B cell (primary cell): ENCODE measurements around the gene CCDC177. TPM values are rescaled to one million over a fixed set of nuclear protein-coding genes. Genes with fewer than 3 reads are reported as not detected.

Experiments used
- ATAC-seq: fragments of 200-7000 bp; cut with Tn5 transposase; one replicate; pipeline ENCODE4 v1.10.0; 2021; ENCODE audit warnings: low read depth, mild to moderate bottlenecking, moderate number of reproducible peaks, moderate library complexity
- CTCF ChIA-PET: fragments of 350-600 bp; sonication (Branson Sonifier 250); formaldehyde crosslinking; loops from one replicate; lab custom pipeline; 2021; ENCODE audit warnings: antibody characterized with exemption, inconsistent platforms; lab: Charles Lee
- POLR2A ChIA-PET: fragments of 350-600 bp; sonication (Branson Sonifier 250); formaldehyde crosslinking; loops from one replicate; lab custom pipeline; 2021; ENCODE audit warnings: antibody characterized with exemption; lab: Charles Lee
- DNase-seq: peaks from one replicate; pipeline ENCODE4 v3.0.0; 2013
- H2AFZ ChIP-seq: 2 replicates; pipeline ENCODE4 v1.6.1; 2012; ENCODE audit warnings: mild to moderate bottlenecking, low read depth, low read length; ENCODE audit not compliant: insufficient read depth, poor library complexity, severe bottlenecking
- H3K27ac ChIP-seq, 2 donors: 1 replicate in 1 of 2; 2 replicates in 1 of 2; pipeline ENCODE4 v1.5.1; 2012 to 2013; ENCODE audit warnings: low read length in 2 of 2, mild to moderate bottlenecking in 2 of 2, moderate library complexity in 1 of 2
- H3K27me3 ChIP-seq, 4 experiments: fragments of 200-600 bp in 1 of 4; sonication (generic) in 1 of 4; replicated peaks in 1 of 4; 1 replicate in 2 of 4; 2 replicates in 2 of 4; pipeline versions ENCODE4 v1.6.1 to v1.7.0; 2013 to 2016; ENCODE audit warnings: low read length in 3 of 4, mild to moderate bottlenecking in 2 of 4, mixed read lengths in 1 of 4, moderate library complexity in 1 of 4; ENCODE audit not compliant: insufficient read depth in 4 of 4, control insufficient read depth in 3 of 4; ENCODE audit errors: control extremely low read depth in 1 of 4
- H3K36me3 ChIP-seq, 2 experiments: replicated peaks in 1 of 2; 1 replicate in 1 of 2; 2 replicates in 1 of 2; pipeline versions ENCODE4 v1.6.1 to v1.7.1; 2013; ENCODE audit warnings: low read length in 1 of 2; ENCODE audit not compliant: insufficient read depth in 2 of 2, control insufficient read depth in 1 of 2; ENCODE audit errors: control extremely low read depth in 1 of 2, extremely low read depth in 1 of 2
- H3K4me1 ChIP-seq, 2 donors: fragments of 200-600 bp in 1 of 2; sonication (generic) in 1 of 2; 1 replicate in 1 of 2; 2 replicates in 1 of 2; pipeline versions ENCODE4 v1.5.1 to v1.6.1; 2013 to 2017; ENCODE audit warnings: low read length in 2 of 2; ENCODE audit not compliant: control insufficient read depth in 2 of 2, insufficient read depth in 2 of 2
- H3K4me2 ChIP-seq: replicated peaks from 2 replicates; pipeline ENCODE3; 2012; ENCODE audit warnings: mild to moderate bottlenecking, low read depth, low read length; ENCODE audit not compliant: poor library complexity, severe bottlenecking
- H3K4me3 ChIP-seq, 5 experiments: fragments of 200-600 bp in 1 of 5; sonication (generic) in 1 of 5; 1 replicate in 3 of 5; 2 replicates in 2 of 5; pipeline versions ENCODE4 v1.5.1 to v1.7.0; 2011 to 2016; ENCODE audit warnings: low read length in 4 of 5, mild to moderate bottlenecking in 4 of 5, low read depth in 2 of 5, control low read depth in 1 of 5, moderate library complexity in 1 of 5; ENCODE audit not compliant: insufficient read depth in 1 of 5; ENCODE audit errors: control extremely low read depth in 1 of 5, extremely low read depth in 1 of 5
- H3K79me2 ChIP-seq: fragments of 200-600 bp; sonication (generic); one replicate; pipeline ENCODE4 v1.6.0; 2016; ENCODE audit warnings: low read length; ENCODE audit not compliant: control insufficient read depth, insufficient read depth
- H3K9ac ChIP-seq: fragments of 200-600 bp; sonication (generic); 2 replicates; pipeline ENCODE4 v1.6.1; 2017; ENCODE audit warnings: mild to moderate bottlenecking, low read length, moderate library complexity
- H3K9me3 ChIP-seq, 3 donors: one replicate each; pipeline versions ENCODE4 v1.6.1 to v1.7.1; 2013; ENCODE audit warnings: low read length in 2 of 3; ENCODE audit not compliant: control insufficient read depth in 2 of 3, insufficient read depth in 1 of 3; ENCODE audit errors: control extremely low read depth in 1 of 3
- H4K20me1 ChIP-seq: 2 replicates; pipeline ENCODE4 v1.6.0; 2012; ENCODE audit warnings: mild to moderate bottlenecking, low read length; ENCODE audit not compliant: insufficient read depth, control insufficient read depth, poor library complexity, severe bottlenecking
- H3K27ac Mint-ChIP-seq: one replicate; pipeline ENCODE4 v1.8.0; 2021; ENCODE audit warnings: mixed read lengths
- H3K27me3 Mint-ChIP-seq: one replicate; pipeline ENCODE4 v1.8.0; 2021; ENCODE audit warnings: mixed read lengths
- H3K4me1 Mint-ChIP-seq: one replicate; pipeline ENCODE4 v1.8.0; 2021; ENCODE audit warnings: mixed read lengths
- H3K4me3 Mint-ChIP-seq: one replicate; pipeline ENCODE4 v1.8.0; 2021; ENCODE audit warnings: mixed read lengths
- H3K9me3 Mint-ChIP-seq: one replicate; pipeline ENCODE4 v1.8.0; 2022; ENCODE audit warnings: mixed read lengths; ENCODE audit not compliant: insufficient read depth
- CTCF ChIP-seq: fragments of 200-600 bp; IDR thresholded peaks from one replicate; pipeline ENCODE4 v1.8.0; 2022; ENCODE audit warnings: antibody characterized with exemption, mild to moderate bottlenecking
- EZH2 ChIP-seq: IDR thresholded peaks from 2 replicates; pipeline ENCODE4 v1.6.1; 2012; ENCODE audit warnings: borderline replicate concordance, low read depth, mild to moderate bottlenecking, moderate library complexity, low read length; ENCODE audit not compliant: insufficient read depth, poor library complexity, severe bottlenecking
- WGBS: methylation state at CpG from one replicate; pipeline ENCODE4 v1.1.5; 2013; ENCODE audit warnings: missing lambda C conversion rate; ENCODE audit not compliant: insufficient coverage; 5-methylcytosine and 5-hydroxymethylcytosine counted together
- intact Hi-C: fragments of 100-400 bp; cut with micrococcal nuclease; formaldehyde crosslinking; loops from one replicate; pipeline ENCODE4 v1.10.0; 2022
- polyA plus RNA-seq: library from polyadenylated mRNA; depleted of rRNA; stranded (reverse); fragments of >200 nt; gene quantifications from 2 replicates; pipeline ENCODE4 v1.2.3, GENCODE V29; 2012
- total RNA-seq, 2 donors: library from RNA; stranded (reverse); fragments of 120-200 nt in 1 of 2; gene quantifications; 1 replicate in 1 of 2; 2 replicates in 1 of 2; pipeline versions ENCODE4 v1.2.3 to v1.2.4, GENCODE V29; 2013 to 2022

Gene CCDC177
- total and polyA plus RNA-seq, 2 donors (not counting 1 experiment from before 2014, with no cell fraction given): not detected

DNA sequence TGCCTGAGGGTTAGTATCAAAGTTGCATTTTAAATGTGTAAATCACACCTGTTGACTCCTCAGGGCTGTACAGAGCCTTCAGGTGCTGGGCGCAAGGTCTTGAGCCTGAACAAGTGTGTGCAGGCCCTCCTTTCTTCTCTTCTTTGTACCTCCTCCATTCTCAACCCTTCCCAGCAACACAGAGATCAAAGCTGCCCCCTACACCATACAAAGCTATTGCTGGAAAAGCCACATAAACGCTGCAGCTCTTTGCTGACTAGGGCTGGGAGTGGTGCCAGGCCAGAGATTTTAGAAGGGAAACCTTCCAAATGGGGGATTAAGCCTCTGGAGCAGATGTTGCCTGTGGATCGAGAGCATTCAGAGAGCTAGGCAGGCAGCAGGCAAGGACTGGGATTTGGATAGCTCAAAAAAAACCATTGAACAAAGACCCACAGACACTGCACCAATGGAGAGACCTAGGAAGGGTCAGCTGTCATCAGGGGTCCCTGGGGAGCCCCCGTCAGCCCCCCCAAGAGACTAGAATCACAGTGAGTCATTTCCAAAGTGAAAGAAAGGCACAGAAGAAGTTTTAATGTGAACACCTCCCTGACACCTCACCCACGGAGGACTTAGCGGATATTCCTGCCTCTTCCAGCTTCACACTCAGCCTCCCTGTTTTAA lies 18.5 kb upstream of the CCDC177 start:
- H3K27me3 ChIP-seq: no peaks in the 10 kb centered on the region
- H3K4me2 ChIP-seq: no peak overlapping the region
- CTCF ChIA-PET: interaction anchor here (1.1 to 2.5 kb wide), 3 partner anchors 9 to 134 kb away, joined by 4 to 8 read pairs (median 6); no protein-coding TSS in a partner anchor
- no peak for TF ChIP-seq EZH2
- no peak for TF ChIP-seq CTCF
- no peaks in the 10 kb centered on the region for H4K20me1 ChIP-seq
- no peaks in the 10 kb centered on the region for H3K79me2 ChIP-seq
- H3K9me3 ChIP-seq: no peaks in the 10 kb centered on the region
- no peaks in the 10 kb centered on the region for H3K9me3 Mint-ChIP-seq
- H3K27ac Mint-ChIP-seq: no peak overlapping the region
- WGBS: 100% methylated on average over 2 of the region's 6 CpGs
- no peak overlapping the region for H2AFZ ChIP-seq
- H3K4me3 ChIP-seq: no peak overlapping the region
- no peak overlapping the region for H3K27ac ChIP-seq
- POLR2A ChIA-PET: no interaction called here
- no peak for DNase-seq
- H3K4me1 Mint-ChIP-seq: peaks cover 8% of the 10 kb centered on the region
- no peaks in the 10 kb centered on the region for H3K36me3 ChIP-seq
- no peak overlapping the region for H3K4me3 Mint-ChIP-seq
- H3K4me1 ChIP-seq: no peaks in the 10 kb centered on the region
- H3K9ac ChIP-seq: no peak overlapping the region
- H3K27me3 Mint-ChIP-seq: peaks cover 3% of the 10 kb centered on the region
- peak; percentile 73 for ATAC-seq
- intact Hi-C loops: no loop called here

DNA sequence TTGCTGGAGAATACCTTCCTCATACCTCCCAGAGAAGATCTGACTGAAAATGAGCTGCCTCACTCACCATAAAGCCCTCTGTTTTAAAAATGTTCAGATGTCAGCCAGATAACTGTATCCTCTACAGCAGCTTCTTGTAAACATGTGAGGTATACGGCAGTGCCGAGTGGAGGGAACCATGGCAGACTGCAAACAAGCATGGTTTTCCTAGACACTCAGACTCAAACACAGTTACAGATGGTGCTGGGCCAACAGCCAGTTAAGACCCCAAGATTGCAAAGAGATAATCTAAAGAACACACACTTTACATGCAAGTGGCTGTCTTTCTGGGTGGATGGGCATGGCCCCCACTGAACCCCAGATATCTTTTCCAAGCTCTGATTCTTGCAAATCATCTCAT lies 16.6 kb upstream of the CCDC177 start:
- no peak overlapping the region for H2AFZ ChIP-seq
- no peaks in the 10 kb centered on the region for H3K9me3 Mint-ChIP-seq
- no peak for TF ChIP-seq EZH2
- no peak for TF ChIP-seq CTCF
- no peaks in the 10 kb centered on the region for H4K20me1 ChIP-seq
- no peaks in the 10 kb centered on the region for H3K79me2 ChIP-seq
- H3K4me2 ChIP-seq: no peak overlapping the region
- H3K4me1 ChIP-seq: no peaks in the 10 kb centered on the region
- no peak overlapping the region for H3K4me3 Mint-ChIP-seq
- no peaks in the 10 kb centered on the region for H3K36me3 ChIP-seq
- DNase-seq (no peak), ATAC-seq (no peak)
- peaks cover 8% of the 10 kb centered on the region for H3K4me1 Mint-ChIP-seq
- intact Hi-C loops: no loop called here
- no peak overlapping the region for H3K9ac ChIP-seq
- 100% methylated on average over 2 of the region's 2 CpGs for WGBS
- no peaks in the 10 kb centered on the region for H3K9me3 ChIP-seq
- no peak overlapping the region for H3K27ac Mint-ChIP-seq
- no peaks in the 10 kb centered on the region for H3K27me3 ChIP-seq
- H3K27me3 Mint-ChIP-seq: peaks cover 3% of the 10 kb centered on the region
- ChIA-PET CTCF (interaction anchor here (0.6 kb wide), 1 partner anchor 14 kb away, joined by 3 read pairs; no protein-coding TSS in a partner anchor), POLR2A (no interaction called here)
- H3K4me3 ChIP-seq: no peak overlapping the region
- H3K27ac ChIP-seq: no peak overlapping the region
